Prostate gland (tissue), 2 donors: ENCODE data around the gene UPK1B.

Experiments
- POLR2AphosphoS5 ChIP-seq: sonication (generic); formaldehyde crosslinking; IDR thresholded peaks from one replicate; pipeline ENCODE4 v1.6.1; 2017; ENCODE audit warnings: antibody characterized with exemption
- TF ChIP-seq, protein P1 (sequence below), 4 experiments: fragments of 200-600 bp in 2 of 4; fragments of 450-650 bp in 2 of 4; sonication (generic) in 2 of 4; IDR thresholded peaks; 1 replicate in 3 of 4; 2 replicates in 1 of 4; pipeline ENCODE4 v1.5.1; 2016 to 2019; ENCODE audit warnings: antibody characterized with exemption in 4 of 4, mild to moderate bottlenecking in 2 of 4, moderate library complexity in 2 of 4

DNA sequence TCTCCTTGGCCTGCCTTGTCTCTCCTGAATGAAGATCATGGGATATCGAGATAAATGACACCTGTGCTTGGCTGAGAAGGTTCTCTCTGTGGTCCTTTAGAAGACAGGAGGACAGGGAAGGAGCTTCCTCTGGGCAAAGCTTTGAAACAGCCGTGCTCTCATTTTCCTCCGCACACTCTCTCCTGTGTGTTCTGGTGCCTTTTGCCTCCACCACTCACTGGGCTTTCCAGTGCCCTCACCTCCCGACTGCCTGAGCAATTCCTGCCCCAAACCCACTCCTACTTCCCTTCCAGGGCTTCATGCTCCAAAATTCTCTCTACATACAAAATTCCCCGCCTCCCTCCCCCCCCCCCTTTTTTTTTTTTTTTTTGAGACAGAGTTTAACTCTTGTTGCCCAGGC, 32.3 kb downstream of the UPK1B start:
- TF ChIP-seq POLR2AphosphoS5: no peak
- TF ChIP-seq, protein P1, sequence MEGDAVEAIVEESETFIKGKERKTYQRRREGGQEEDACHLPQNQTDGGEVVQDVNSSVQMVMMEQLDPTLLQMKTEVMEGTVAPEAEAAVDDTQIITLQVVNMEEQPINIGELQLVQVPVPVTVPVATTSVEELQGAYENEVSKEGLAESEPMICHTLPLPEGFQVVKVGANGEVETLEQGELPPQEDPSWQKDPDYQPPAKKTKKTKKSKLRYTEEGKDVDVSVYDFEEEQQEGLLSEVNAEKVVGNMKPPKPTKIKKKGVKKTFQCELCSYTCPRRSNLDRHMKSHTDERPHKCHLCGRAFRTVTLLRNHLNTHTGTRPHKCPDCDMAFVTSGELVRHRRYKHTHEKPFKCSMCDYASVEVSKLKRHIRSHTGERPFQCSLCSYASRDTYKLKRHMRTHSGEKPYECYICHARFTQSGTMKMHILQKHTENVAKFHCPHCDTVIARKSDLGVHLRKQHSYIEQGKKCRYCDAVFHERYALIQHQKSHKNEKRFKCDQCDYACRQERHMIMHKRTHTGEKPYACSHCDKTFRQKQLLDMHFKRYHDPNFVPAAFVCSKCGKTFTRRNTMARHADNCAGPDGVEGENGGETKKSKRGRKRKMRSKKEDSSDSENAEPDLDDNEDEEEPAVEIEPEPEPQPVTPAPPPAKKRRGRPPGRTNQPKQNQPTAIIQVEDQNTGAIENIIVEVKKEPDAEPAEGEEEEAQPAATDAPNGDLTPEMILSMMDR (IDR thresholded peaks at IDR 0.05): no peak
